Activated CD4-positive, alpha-beta T cell treated with anti-CD3 and anti-CD28 coated beads, Interleukin-2, amount 10 ng/mL, durations not matched to agents 24 days and 14 days (primary cell): ENCODE measurements around the gene DOCK1. TPM values are rescaled to one million over a fixed set of nuclear protein-coding genes. Genes with fewer than 3 reads are reported as not detected.

Source experiments
- DNase-seq: peaks from one replicate; pipeline ENCODE4 v3.0.0; 2022
- H3K27ac Mint-ChIP-seq: one replicate; pipeline ENCODE4 v1.8.0; 2022; ENCODE audit warnings: mild to moderate bottlenecking, mixed read lengths
- H3K27me3 Mint-ChIP-seq: one replicate; pipeline ENCODE4 v1.8.0; 2022; ENCODE audit warnings: mixed read lengths
- H3K36me3 Mint-ChIP-seq: one replicate; pipeline ENCODE4 v1.8.0; 2022; ENCODE audit warnings: low read depth, mild to moderate bottlenecking, mixed read lengths
- H3K4me1 Mint-ChIP-seq: one replicate; pipeline ENCODE4 v1.8.0; 2021; ENCODE audit warnings: mixed read lengths
- H3K4me3 Mint-ChIP-seq: one replicate; pipeline ENCODE4 v1.8.0; 2022; ENCODE audit warnings: mild to moderate bottlenecking, moderate library complexity, mixed read lengths
- H3K9me3 Mint-ChIP-seq: one replicate; pipeline ENCODE4 v1.8.0; 2021; ENCODE audit warnings: mixed read lengths
- intact Hi-C: fragments of 100-400 bp; cut with micrococcal nuclease; formaldehyde crosslinking; loops from one replicate; pipeline ENCODE4 v1.15.1; 2023
- total RNA-seq: library from RNA; stranded (reverse); gene quantifications from 2 replicates; pipeline ENCODE4 v1.2.3, GENCODE V29; 2022

The DOCK1 gene
- total RNA-seq, 1 donor from 2014 or later, result 1.5 TPM

DNA sequence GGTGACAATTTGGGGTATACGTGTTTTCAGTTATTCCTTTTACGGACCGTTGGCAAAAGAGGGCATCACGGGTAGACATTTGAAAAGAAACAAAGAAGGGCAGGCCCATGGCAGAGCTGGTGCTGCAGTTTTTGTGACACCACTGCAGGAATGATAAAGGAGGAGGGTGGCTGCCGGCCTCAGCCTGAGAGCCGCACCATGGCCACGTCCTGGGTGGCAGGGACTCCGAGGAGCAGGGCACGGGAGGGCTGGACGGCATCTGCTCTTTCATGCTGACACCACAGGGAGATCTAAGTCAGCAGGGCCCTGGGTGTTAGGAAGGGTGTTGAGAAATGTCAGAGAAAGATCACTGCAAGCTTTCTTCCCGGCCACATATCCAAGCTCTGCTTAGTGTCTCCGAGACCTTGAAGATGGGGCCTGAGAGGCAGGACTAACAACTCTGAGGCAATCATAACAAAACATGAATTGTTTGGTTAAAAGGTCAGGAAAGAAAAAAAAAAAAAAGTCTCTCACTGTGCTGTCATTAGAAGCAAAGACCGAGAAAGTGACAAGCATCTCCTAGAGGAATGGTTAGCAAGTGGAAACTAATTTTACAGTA, 254.5 kb downstream of the DOCK1 start:
- H3K4me3 Mint-ChIP-seq, result no peak overlapping the region

DNA sequence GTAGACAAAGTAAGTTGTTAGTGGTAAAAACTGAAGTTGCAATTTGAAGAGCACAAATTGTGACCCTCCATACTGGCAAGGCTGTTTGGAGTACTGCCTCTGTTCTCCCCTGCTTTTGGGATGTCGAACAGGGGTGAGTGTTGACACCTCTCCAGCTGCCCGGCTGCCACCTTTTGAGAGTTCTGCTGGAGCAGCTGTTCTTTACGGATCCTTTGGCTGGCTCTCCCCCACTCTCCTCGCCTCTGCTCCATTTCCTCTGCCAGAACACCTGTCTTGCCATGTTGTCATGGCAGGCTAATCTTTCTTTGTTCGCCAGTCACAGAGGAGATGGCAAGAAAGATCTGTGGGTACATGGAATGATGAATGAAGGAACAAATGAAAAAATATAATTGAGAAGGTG, 256.3 kb downstream of the DOCK1 start:
- Mint-ChIP-seq H3K9me3 (no peaks in the 10 kb centered on the region), H3K27me3 (peaks cover 1% of the 10 kb centered on the region), H3K4me3 (no peak overlapping the region), H3K27ac (no peak overlapping the region), H3K4me1 (no peaks in the 10 kb centered on the region), H3K36me3 (no peaks in the 10 kb centered on the region)
- no peak for DNase-seq
- intact Hi-C loops, result no loop called here

More for the DNA sequence above, 254.5 kb downstream of the DOCK1 start:
- Mint-ChIP-seq H3K4me1 (no peaks in the 10 kb centered on the region), H3K27me3 (peaks cover 1% of the 10 kb centered on the region), H3K27ac (no peak overlapping the region), H3K36me3 (no peaks in the 10 kb centered on the region), H3K9me3 (no peaks in the 10 kb centered on the region)
- no peak for DNase-seq
- intact Hi-C loops, result no loop called here

DNA sequence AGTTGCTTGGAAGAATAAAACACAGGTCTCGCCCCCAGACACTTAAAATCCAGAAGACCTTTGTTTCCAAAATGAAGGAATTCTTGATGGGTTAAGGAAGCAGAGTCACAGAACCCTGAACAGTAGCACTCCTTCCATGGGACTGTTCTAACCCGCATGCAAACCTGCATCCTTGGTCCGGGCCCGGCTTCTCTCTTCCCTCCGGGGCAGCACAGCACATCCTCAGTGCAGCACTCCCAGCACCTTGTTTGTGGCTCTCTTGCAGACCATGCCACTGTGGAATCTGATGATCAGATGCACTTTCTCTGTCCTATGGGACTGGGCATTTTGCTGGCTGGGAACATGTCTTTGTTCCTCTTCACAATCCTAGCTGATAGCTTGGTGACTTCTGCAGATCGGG, 257.6 kb downstream of the DOCK1 start:
- H3K36me3 Mint-ChIP-seq, result no peaks in the 10 kb centered on the region
- no peaks in the 10 kb centered on the region for H3K27me3 Mint-ChIP-seq
- H3K9me3 Mint-ChIP-seq, result no peaks in the 10 kb centered on the region
- no peaks in the 10 kb centered on the region for H3K4me1 Mint-ChIP-seq
- no peak for DNase-seq
- no peak overlapping the region for H3K4me3 Mint-ChIP-seq
- intact Hi-C loops, result no loop called here
- H3K27ac Mint-ChIP-seq, result no peak overlapping the region

DNA sequence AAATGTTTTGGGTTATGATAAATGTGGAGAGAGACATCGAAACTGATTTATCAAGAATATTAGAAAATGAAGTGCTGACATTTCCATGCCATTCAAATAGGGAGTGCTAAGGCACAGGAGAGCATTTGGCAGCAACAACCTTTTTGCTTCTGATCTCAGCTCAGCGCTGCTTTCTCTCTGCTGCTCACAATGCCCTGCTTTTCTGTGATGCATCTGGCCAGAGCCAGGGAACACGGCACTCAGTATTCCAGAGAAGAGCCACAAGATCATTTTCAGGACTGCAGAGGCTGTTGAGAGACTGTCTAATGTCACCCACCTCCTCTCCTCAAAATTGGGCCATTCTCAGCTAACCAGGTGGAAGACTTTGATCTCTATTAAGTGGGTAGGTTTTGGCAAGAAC, 263.0 kb downstream of the DOCK1 start:
- H3K27ac Mint-ChIP-seq, result no peak overlapping the region
- no peak for DNase-seq

DNA sequence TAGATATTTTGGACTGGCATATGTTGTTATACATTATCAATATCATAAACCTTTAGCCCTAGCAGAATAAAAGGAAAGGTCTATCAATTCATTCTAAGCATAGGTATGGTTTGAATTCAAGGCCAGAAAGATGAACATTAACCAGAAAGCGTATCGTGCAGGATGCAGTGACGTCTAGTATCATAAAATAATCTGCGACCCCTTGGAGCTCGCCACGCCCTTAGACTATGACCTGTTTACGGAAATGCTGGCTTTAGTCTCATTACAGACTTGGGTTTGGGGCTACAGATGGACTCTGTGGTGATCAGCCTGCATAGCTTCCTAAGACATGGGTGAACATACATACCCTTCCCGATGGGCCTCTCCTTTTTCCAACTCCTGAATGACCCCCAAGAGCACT, 269.6 kb downstream of the DOCK1 start:
- Mint-ChIP-seq H3K27me3 (no peaks in the 10 kb centered on the region), H3K4me1 (no peaks in the 10 kb centered on the region), H3K4me3 (no peak overlapping the region), H3K9me3 (no peaks in the 10 kb centered on the region), H3K36me3 (no peaks in the 10 kb centered on the region), H3K27ac (no peak overlapping the region)
- DNase-seq, result no peak
- intact Hi-C loops, result no loop called here

More for the DNA sequence above, 263.0 kb downstream of the DOCK1 start:
- Mint-ChIP-seq H3K4me1 (no peaks in the 10 kb centered on the region), H3K9me3 (no peaks in the 10 kb centered on the region), H3K4me3 (no peak overlapping the region), H3K27me3 (no peaks in the 10 kb centered on the region), H3K36me3 (no peaks in the 10 kb centered on the region)
- intact Hi-C loops, result no loop called here

- no peak overlapping the region for H3K4me3 Mint-ChIP-seq
- H3K27me3 Mint-ChIP-seq, result no peaks in the 10 kb centered on the region
- no peaks in the 10 kb centered on the region for H3K36me3 Mint-ChIP-seq
- no peaks in the 10 kb centered on the region for H3K4me1 Mint-ChIP-seq
- no peak for DNase-seq
- no peak overlapping the region for H3K27ac Mint-ChIP-seq
- intact Hi-C loops, result no loop called here
- no peaks in the 10 kb centered on the region for H3K9me3 Mint-ChIP-seq
Measured at GRCh38 chr10:127175357-127176110, 270.3 kb downstream of the DOCK1 start.

- Mint-ChIP-seq H3K36me3 (no peaks in the 10 kb centered on the region), H3K9me3 (no peaks in the 10 kb centered on the region), H3K27ac (no peak overlapping the region), H3K27me3 (no peaks in the 10 kb centered on the region), H3K4me3 (no peak overlapping the region), H3K4me1 (no peaks in the 10 kb centered on the region)
- intact Hi-C loops, result no loop called here
- DNase-seq, result no peak
Measured at GRCh38 chr10:127176649-127177048, 271.4 kb downstream of the DOCK1 start.

DNA sequence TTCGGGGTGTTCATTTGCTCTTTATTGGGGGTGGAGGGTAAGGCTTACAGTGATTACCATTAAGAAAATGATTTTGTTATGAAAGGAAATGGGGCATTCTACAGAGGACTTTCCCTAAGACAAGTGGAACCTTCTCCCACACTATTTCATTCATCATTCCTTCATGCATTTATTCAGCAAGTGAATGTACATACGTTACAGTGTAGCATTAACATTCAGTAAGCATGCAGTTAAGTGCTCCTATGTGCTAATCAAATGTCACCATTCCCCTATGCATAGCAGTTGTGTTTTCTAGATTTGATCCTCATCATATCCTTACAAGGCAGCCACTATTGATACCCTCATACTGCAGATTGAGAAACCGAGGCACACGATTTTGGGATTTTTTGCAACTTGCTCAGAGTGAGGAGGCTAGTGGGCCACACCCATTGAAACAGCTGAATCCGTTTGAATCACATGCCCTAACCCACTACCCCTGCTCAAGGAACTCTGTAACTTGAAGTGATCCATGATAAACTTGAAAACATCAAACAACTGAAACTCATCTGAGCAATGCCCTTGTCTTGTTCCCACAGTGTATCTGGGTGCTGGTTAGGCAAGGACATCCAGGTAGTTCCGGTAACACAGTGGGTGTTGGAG, 274.5 kb downstream of the DOCK1 start:
- DNase-seq, result no peak
- no peaks in the 10 kb centered on the region for H3K9me3 Mint-ChIP-seq
- H3K4me1 Mint-ChIP-seq, result no peaks in the 10 kb centered on the region
- intact Hi-C loops, result no loop called here
- H3K27me3 Mint-ChIP-seq, result no peaks in the 10 kb centered on the region
- H3K4me3 Mint-ChIP-seq, result no peak overlapping the region
- no peak overlapping the region for H3K27ac Mint-ChIP-seq
- no peaks in the 10 kb centered on the region for H3K36me3 Mint-ChIP-seq

DNA sequence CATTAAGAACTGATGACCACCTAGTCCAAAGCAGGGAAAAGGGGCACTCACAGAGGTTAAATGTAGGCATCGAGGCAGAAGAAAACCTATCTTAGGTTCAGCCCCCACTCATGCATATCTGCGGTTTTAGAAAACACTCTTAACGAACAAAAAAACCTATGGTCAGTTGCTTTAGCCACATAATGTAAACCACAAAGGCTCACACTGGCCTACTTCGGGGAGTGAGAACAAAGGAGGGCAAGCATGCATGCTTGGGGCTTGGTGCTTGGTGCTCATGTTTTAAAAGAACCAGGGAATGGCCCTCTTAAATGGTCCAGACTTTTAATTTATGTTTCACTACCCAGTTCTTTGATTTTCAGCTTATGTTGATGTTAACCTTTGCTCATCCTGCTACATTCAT, 276.9 kb downstream of the DOCK1 start:
- H3K4me3 Mint-ChIP-seq, result no peak overlapping the region
- H3K9me3 Mint-ChIP-seq, result no peaks in the 10 kb centered on the region
- no peaks in the 10 kb centered on the region for H3K36me3 Mint-ChIP-seq
- no peaks in the 10 kb centered on the region for H3K27me3 Mint-ChIP-seq
- intact Hi-C loops, result no loop called here
- H3K4me1 Mint-ChIP-seq, result no peaks in the 10 kb centered on the region
- H3K27ac Mint-ChIP-seq, result no peak overlapping the region
- DNase-seq, result no peak

- DNase-seq, result no peak
- H3K4me3 Mint-ChIP-seq, result no peak overlapping the region
- H3K27me3 Mint-ChIP-seq, result no peaks in the 10 kb centered on the region
- H3K4me1 Mint-ChIP-seq, result no peaks in the 10 kb centered on the region
- no peak overlapping the region for H3K27ac Mint-ChIP-seq
- no peaks in the 10 kb centered on the region for H3K9me3 Mint-ChIP-seq
- no peaks in the 10 kb centered on the region for H3K36me3 Mint-ChIP-seq
- intact Hi-C loops, result no loop called here
Measured at GRCh38 chr10:127184582-127184981, 279.4 kb downstream of the DOCK1 start.

DNA sequence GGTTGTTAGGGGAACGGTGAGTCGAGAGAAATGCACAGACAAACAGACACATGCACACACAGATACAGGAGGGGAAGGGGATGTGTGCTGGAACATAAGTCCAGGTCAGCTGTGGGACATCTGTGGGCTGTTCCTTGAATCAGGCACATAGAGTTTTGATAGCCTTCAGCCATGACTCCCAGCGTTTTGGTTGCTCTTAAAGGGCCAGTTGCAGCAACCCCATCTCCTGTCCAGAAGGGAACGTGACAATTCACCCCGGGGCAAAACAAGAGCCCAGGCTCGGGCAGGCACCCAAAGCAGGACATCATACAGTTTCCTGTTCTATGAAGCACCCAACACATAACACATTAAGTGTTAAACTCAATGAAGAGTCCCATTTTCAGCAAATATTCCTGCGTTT, 281.6 kb downstream of the DOCK1 start:
- Mint-ChIP-seq H3K27ac (no peak overlapping the region), H3K4me3 (no peak overlapping the region), H3K9me3 (no peaks in the 10 kb centered on the region), H3K4me1 (no peaks in the 10 kb centered on the region), H3K36me3 (no peaks in the 10 kb centered on the region), H3K27me3 (peaks cover under 1% of the 10 kb centered on the region)
- intact Hi-C loops, result no loop called here
- DNase-seq, result no peak

GRCh38 chr10:127189226-127189625, 284.0 kb downstream of the DOCK1 start:
- H3K27me3 Mint-ChIP-seq, result peaks cover 15% of the 10 kb centered on the region
- H3K36me3 Mint-ChIP-seq, result no peaks in the 10 kb centered on the region
- no peak overlapping the region for H3K4me3 Mint-ChIP-seq
- no peaks in the 10 kb centered on the region for H3K9me3 Mint-ChIP-seq
- no peaks in the 10 kb centered on the region for H3K4me1 Mint-ChIP-seq
- intact Hi-C loops, result no loop called here
- DNase-seq, result no peak
- no peak overlapping the region for H3K27ac Mint-ChIP-seq

DNA sequence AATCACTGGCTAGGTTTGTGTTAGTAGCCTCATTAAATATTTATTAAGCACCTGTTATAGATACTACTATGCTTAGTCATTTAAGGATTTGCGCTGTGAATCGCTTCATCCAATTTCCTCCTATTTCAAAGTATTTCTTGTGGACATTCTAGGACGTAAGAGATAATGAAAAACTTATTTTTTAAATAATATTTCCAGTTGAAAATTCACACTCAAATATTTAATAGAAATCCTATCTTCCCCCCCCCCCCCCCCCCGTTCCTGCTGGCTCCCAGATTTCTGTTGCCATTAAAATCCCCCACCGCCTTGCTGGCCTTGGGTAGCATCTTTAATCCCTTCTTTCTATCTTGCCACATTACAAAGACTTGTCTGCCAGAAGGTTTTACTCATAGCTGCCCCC, 285.2 kb downstream of the DOCK1 start:
- intact Hi-C loops, result no loop called here
- no peaks in the 10 kb centered on the region for H3K9me3 Mint-ChIP-seq
- no peak overlapping the region for H3K27ac Mint-ChIP-seq
- no peak overlapping the region for H3K4me3 Mint-ChIP-seq
- no peaks in the 10 kb centered on the region for H3K36me3 Mint-ChIP-seq
- no peak for DNase-seq
- no peaks in the 10 kb centered on the region for H3K4me1 Mint-ChIP-seq
- peaks cover 23% of the 10 kb centered on the region for H3K27me3 Mint-ChIP-seq

GRCh38 chr10:127193125-127193524, 287.9 kb downstream of the DOCK1 start:
- intact Hi-C loops, result no loop called here
- no peaks in the 10 kb centered on the region for H3K9me3 Mint-ChIP-seq
- H3K4me1 Mint-ChIP-seq, result no peaks in the 10 kb centered on the region
- no peak overlapping the region for H3K4me3 Mint-ChIP-seq
- no peak for DNase-seq
- H3K36me3 Mint-ChIP-seq, result no peaks in the 10 kb centered on the region
- no peak overlapping the region for H3K27ac Mint-ChIP-seq
- H3K27me3 Mint-ChIP-seq, result peaks cover 32% of the 10 kb centered on the region
